HepG2 (cell line): ENCODE measurements around the gene MAP2K1. TPM values are rescaled to one million over a fixed set of nuclear protein-coding genes. Genes with fewer than 3 reads are reported as not detected.

ENCODE experiments used
- CEBPG ChIP-seq: IDR thresholded peaks from 2 replicates; pipeline ENCODE4 v1.6.1; 2016
- ELF3 ChIP-seq: IDR thresholded peaks from 2 replicates; pipeline ENCODE4 v1.6.1; 2016; ENCODE audit warnings: missing genetic modification reagents, missing compliant biosample characterization
- HNF4G ChIP-seq, 2 experiments: sonication (generic) in 1 of 2; formaldehyde crosslinking in 1 of 2; IDR thresholded peaks; 2 replicates each; pipeline versions ENCODE4 v1.4.0 to v1.6.1; 2011 to 2020; ENCODE audit warnings: borderline replicate concordance in 2 of 2, low read depth in 2 of 2, mild to moderate bottlenecking in 2 of 2, low read length in 1 of 2, missing genetic modification reagents in 1 of 2, moderate library complexity in 1 of 2
- PCBP1 ChIP-seq: fragments of 200-400 bp; formaldehyde crosslinking; IDR thresholded peaks from 2 replicates; pipeline ENCODE4 v1.6.1; 2017; ENCODE audit warnings: mild to moderate bottlenecking, low read depth, low read length, borderline replicate concordance
- SAP130 ChIP-seq: IDR thresholded peaks from 2 replicates; pipeline ENCODE4 v1.6.1; 2016; ENCODE audit warnings: low read depth
- TEAD3 ChIP-seq: optimal IDR thresholded peaks from 2 replicates; pipeline ENCODE3; 2016; ENCODE audit warnings: borderline replicate concordance
- ZNF230 ChIP-seq: sonication (generic); formaldehyde crosslinking; IDR thresholded peaks from 2 replicates; pipeline ENCODE4 v1.4.0; 2020; ENCODE audit warnings: mild to moderate bottlenecking, missing genetic modification reagents
- ZNF33A ChIP-seq: sonication (generic); formaldehyde crosslinking; IDR thresholded peaks from 2 replicates; pipeline ENCODE4 v1.5.1; 2020; ENCODE audit warnings: missing genetic modification reagents, mild to moderate bottlenecking, moderate library complexity, borderline replicate concordance
- ZNF547 ChIP-seq: sonication (generic); formaldehyde crosslinking; IDR thresholded peaks from 2 replicates; pipeline ENCODE4 v1.5.1; 2020; ENCODE audit warnings: mild to moderate bottlenecking, missing genetic modification reagents
- polyA plus RNA-seq, 8 experiments: library from polyadenylated mRNA; depleted of rRNA in 3 of 8; stranded (reverse) in 7 of 8; unstranded in 1 of 8; fragments of >200 nt; fragmentation: Illumina TruSeq in 4 of 8; extraction: Trizol in 4 of 8; gene quantifications; 2 replicates each; pipeline versions ENCODE4 v1.2.1 to v1.2.3, GENCODE V29; 2011 to 2016; ENCODE audit warnings: low read depth in 4 of 8, missing spikeins in 1 of 8, mixed read lengths in 1 of 8; ENCODE audit not compliant: insufficient read depth in 1 of 8
- total RNA-seq, 5 experiments: library from RNA; depleted of rRNA; stranded (reverse); fragments of >200 nt; fragmentation: Illumina TruSeq; extraction: Trizol; gene quantifications; 2 replicates each; pipeline ENCODE4 v1.2.3, GENCODE V29; 2016; ENCODE audit warnings: low read depth in 1 of 5
- TF ChIP-seq, protein P1 (sequence below), 2 experiments: fragments of 450-650 bp in 1 of 2; sonication (generic) in 1 of 2; formaldehyde crosslinking; IDR thresholded peaks; 2 replicates each; pipeline versions ENCODE4 v1.5.0 to v1.8.0; 2020 to 2022; ENCODE audit warnings: mild to moderate bottlenecking in 1 of 2, missing genetic modification reagents in 1 of 2
- TF ChIP-seq, protein P2 (sequence below): sonication (generic); formaldehyde crosslinking; IDR thresholded peaks from 2 replicates; pipeline ENCODE4 v1.4.0; 2020; ENCODE audit warnings: mild to moderate bottlenecking, missing genetic modification reagents
- TF ChIP-seq, protein P3 (sequence below): sonication (generic); formaldehyde crosslinking; IDR thresholded peaks from 2 replicates; pipeline ENCODE4 v1.5.1; 2020; ENCODE audit warnings: mild to moderate bottlenecking, moderate library complexity, missing genetic modification reagents

MAP2K1 gene
- total and polyA plus RNA-seq, 2 of the 13 experiments (the other 11 are each of a cell fraction or from before 2014, with no cell fraction given): 24.1 to 49.2 TPM

- no peak; the same call in 1 of the 2 replicates for TF ChIP-seq HNF4G (IDR thresholded peaks at IDR 0.05; ENCODE audit: borderline replicate concordance, low read depth, low read length)
- TF ChIP-seq HNF4G (CRISPR knock-in tag; IDR thresholded peaks at IDR 0.05; ENCODE audit: borderline replicate concordance, low read depth): no peak
- TF ChIP-seq, protein P1, sequence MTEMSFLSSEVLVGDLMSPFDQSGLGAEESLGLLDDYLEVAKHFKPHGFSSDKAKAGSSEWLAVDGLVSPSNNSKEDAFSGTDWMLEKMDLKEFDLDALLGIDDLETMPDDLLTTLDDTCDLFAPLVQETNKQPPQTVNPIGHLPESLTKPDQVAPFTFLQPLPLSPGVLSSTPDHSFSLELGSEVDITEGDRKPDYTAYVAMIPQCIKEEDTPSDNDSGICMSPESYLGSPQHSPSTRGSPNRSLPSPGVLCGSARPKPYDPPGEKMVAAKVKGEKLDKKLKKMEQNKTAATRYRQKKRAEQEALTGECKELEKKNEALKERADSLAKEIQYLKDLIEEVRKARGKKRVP (CRISPR knock-in tag; IDR thresholded peaks at IDR 0.05): peak; percentile 82 to 92
- TF ChIP-seq SAP130 (CRISPR knock-in tag): no peak
- no peak for TF ChIP-seq ZNF230
- TF ChIP-seq, protein P2, sequence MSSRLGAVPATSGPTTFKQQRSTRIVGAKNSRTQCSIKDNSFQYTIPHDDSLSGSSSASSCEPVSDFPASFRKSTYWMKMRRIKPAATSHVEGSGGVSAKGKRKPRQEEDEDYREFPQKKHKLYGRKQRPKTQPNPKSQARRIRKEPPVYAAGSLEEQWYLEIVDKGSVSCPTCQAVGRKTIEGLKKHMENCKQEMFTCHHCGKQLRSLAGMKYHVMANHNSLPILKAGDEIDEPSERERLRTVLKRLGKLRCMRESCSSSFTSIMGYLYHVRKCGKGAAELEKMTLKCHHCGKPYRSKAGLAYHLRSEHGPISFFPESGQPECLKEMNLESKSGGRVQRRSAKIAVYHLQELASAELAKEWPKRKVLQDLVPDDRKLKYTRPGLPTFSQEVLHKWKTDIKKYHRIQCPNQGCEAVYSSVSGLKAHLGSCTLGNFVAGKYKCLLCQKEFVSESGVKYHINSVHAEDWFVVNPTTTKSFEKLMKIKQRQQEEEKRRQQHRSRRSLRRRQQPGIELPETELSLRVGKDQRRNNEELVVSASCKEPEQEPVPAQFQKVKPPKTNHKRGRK (CRISPR knock-in tag): no peak
- TF ChIP-seq PCBP1: no peak
- TF ChIP-seq TEAD3 (CRISPR knock-in tag): peak; percentile 24
- TF ChIP-seq ZNF33A (CRISPR knock-in tag): no peak
- TF ChIP-seq, protein P3, sequence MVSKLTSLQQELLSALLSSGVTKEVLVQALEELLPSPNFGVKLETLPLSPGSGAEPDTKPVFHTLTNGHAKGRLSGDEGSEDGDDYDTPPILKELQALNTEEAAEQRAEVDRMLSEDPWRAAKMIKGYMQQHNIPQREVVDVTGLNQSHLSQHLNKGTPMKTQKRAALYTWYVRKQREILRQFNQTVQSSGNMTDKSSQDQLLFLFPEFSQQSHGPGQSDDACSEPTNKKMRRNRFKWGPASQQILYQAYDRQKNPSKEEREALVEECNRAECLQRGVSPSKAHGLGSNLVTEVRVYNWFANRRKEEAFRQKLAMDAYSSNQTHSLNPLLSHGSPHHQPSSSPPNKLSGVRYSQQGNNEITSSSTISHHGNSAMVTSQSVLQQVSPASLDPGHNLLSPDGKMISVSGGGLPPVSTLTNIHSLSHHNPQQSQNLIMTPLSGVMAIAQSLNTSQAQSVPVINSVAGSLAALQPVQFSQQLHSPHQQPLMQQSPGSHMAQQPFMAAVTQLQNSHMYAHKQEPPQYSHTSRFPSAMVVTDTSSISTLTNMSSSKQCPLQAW (CRISPR knock-in tag): 0 out of 2 replicates have a peak, but pooled peaks have one; percentile 27
- no peak for TF ChIP-seq ZNF547
- TF ChIP-seq CEBPG (CRISPR knock-in tag): peak; percentile 87
- TF ChIP-seq ELF3 (CRISPR knock-in tag): 0 out of 2 replicates have a peak, but pooled peaks have one; percentile 37
- TF ChIP-seq, all 625 proteins: peak for 15
These were observed 16.7 kb upstream of the MAP2K1 start (continued) for GRCh38 chr15:66369773-66370651.
